ENCODE data around the gene TCN2.
"Not testable (repeated sequence)": the region's sequence is repeated elsewhere in the genome, so short reads cannot be mapped to it uniquely, and the experiment has no call there.

The TCN2 gene

GRCh38 chr22:30575859-30576258 lies 31.1 kb upstream of the TCN2 start:
- DNase-seq (ENCODE audit: low read depth in 1 of 2, low spot score in 1 of 2) = no peak

- DNase-seq (ENCODE audit: low read depth in 1 of 2, low spot score in 1 of 2) = no peak
Measured at GRCh38 chr22:30578481-30578880, 28.5 kb upstream of the TCN2 start.

- no peak for DNase-seq (ENCODE audit: low read depth in 1 of 2, low spot score in 1 of 2)
Measured at GRCh38 chr22:30580896-30581295, 26.1 kb upstream of the TCN2 start.

- DNase-seq (ENCODE audit: low read depth in 1 of 2, low spot score in 1 of 2) = no peak
Measured at GRCh38 chr22:30582051-30582450, 24.9 kb upstream of the TCN2 start.

GRCh38 chr22:30582788-30583545 lies 24.0 kb upstream of the TCN2 start:
- no peak for DNase-seq (ENCODE audit: low read depth in 1 of 2, low spot score in 1 of 2)

- no peak for DNase-seq (ENCODE audit: low read depth in 1 of 2, low spot score in 1 of 2)
Measured at GRCh38 chr22:30584441-30584840, 22.5 kb upstream of the TCN2 start.

- no peak for DNase-seq (ENCODE audit: low read depth in 1 of 2, low spot score in 1 of 2)
Measured at GRCh38 chr22:30586414-30586813, 20.6 kb upstream of the TCN2 start.

GRCh38 chr22:30591191-30591587 lies 15.8 kb upstream of the TCN2 start:
- no peak for DNase-seq (ENCODE audit: low read depth in 1 of 2, low spot score in 1 of 2)

- DNase-seq (ENCODE audit: low read depth in 1 of 2, low spot score in 1 of 2) = peak; percentile 85 to 88
Measured at GRCh38 chr22:30591588-30592359, 15.2 kb upstream of the TCN2 start, which contains the start of gene PES1. TSS of gene PES1 (minus strand) at chr22:30591910. CDS start at chr22:30591833, 77 bp downstream.

GRCh38 chr22:30592360-30592713 lies 14.6 kb upstream of the TCN2 start:
- not testable (repeated sequence) for DNase-seq (ENCODE audit: low read depth in 1 of 2, low spot score in 1 of 2)

- DNase-seq (ENCODE audit: low read depth in 1 of 2, low spot score in 1 of 2) = no peak
Measured at GRCh38 chr22:30596199-30596598, 10.8 kb upstream of the TCN2 start.

- no peak for DNase-seq (ENCODE audit: low read depth in 1 of 2, low spot score in 1 of 2)
Measured at GRCh38 chr22:30596886-30597285, 10.1 kb upstream of the TCN2 start.

- DNase-seq (ENCODE audit: low read depth in 1 of 2, low spot score in 1 of 2) = no peak
Measured at GRCh38 chr22:30598986-30599385, 8.0 kb upstream of the TCN2 start.

- DNase-seq (ENCODE audit: low read depth in 1 of 2, low spot score in 1 of 2) = no peak
Measured at GRCh38 chr22:30600921-30601320, 6.1 kb upstream of the TCN2 start.

- DNase-seq (ENCODE audit: low read depth in 1 of 2, low spot score in 1 of 2) = no peak
Measured at GRCh38 chr22:30601464-30601863, 5.5 kb upstream of the TCN2 start.

GRCh38 chr22:30602049-30602448 lies 4.9 kb upstream of the TCN2 start:
- no peak for DNase-seq (ENCODE audit: low read depth in 1 of 2, low spot score in 1 of 2)

GRCh38 chr22:30603801-30604200 lies 3.2 kb upstream of the TCN2 start:
- no peak for DNase-seq (ENCODE audit: low read depth in 1 of 2, low spot score in 1 of 2)

- DNase-seq (ENCODE audit: low read depth in 1 of 2, low spot score in 1 of 2) = no peak
Measured at GRCh38 chr22:30604723-30605122, 2.3 kb upstream of the TCN2 start.

- DNase-seq (ENCODE audit: low read depth in 1 of 2, low spot score in 1 of 2) = peak in 1 of 2 donors; percentile 20
Measured at GRCh38 chr22:30605449-30606110, 1.4 kb upstream of the TCN2 start.

GRCh38 chr22:30607300-30607930 lies 441 bp downstream of the TCN2 start:
- DNase-seq (ENCODE audit: low read depth in 1 of 2, low spot score in 1 of 2) = no peak

GRCh38 chr22:30607939-30608338 lies 965 bp downstream of the TCN2 start:
- DNase-seq (ENCODE audit: low read depth in 1 of 2, low spot score in 1 of 2) = no peak
